Loucy (cell line): ENCODE measurements around the gene PNPLA6.

ENCODE experiments used
- EZH2phosphoT487 ChIP-seq: fragments of 200-600 bp; IDR thresholded peaks from 2 replicates; pipeline ENCODE4 v1.6.1; 2018; ENCODE audit warnings: antibody characterized with exemption, mild to moderate bottlenecking, moderate library complexity, borderline replicate concordance
- TF ChIP-seq, protein P1 (sequence below): fragments of 200-600 bp; sonication (generic); conservative IDR thresholded peaks from 2 replicates; pipeline ENCODE4 v1.5.1; 2014; ENCODE audit warnings: mild to moderate bottlenecking, antibody characterized with exemption, low read length

DNA sequence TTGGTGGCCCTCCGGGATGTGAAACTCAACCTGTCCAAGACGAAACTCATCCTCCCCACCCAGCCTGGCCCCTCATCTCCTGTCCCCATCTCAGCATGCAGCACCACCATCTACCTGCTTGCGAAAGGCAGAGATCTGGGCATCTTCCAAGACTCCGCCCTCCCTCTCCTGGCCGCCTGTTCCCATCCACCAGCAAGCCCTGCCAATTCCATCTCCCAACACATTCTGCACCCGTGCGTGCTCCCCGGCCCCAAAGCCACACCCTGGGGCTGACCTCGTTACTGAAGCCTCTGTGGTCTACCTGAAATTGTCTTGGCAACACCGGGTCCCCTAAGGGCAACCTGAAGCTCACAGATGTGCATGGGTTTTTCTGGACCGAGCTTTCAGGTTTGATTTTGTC is 46.9 kb downstream of the PNPLA6 start:
- TF ChIP-seq, protein P1, sequence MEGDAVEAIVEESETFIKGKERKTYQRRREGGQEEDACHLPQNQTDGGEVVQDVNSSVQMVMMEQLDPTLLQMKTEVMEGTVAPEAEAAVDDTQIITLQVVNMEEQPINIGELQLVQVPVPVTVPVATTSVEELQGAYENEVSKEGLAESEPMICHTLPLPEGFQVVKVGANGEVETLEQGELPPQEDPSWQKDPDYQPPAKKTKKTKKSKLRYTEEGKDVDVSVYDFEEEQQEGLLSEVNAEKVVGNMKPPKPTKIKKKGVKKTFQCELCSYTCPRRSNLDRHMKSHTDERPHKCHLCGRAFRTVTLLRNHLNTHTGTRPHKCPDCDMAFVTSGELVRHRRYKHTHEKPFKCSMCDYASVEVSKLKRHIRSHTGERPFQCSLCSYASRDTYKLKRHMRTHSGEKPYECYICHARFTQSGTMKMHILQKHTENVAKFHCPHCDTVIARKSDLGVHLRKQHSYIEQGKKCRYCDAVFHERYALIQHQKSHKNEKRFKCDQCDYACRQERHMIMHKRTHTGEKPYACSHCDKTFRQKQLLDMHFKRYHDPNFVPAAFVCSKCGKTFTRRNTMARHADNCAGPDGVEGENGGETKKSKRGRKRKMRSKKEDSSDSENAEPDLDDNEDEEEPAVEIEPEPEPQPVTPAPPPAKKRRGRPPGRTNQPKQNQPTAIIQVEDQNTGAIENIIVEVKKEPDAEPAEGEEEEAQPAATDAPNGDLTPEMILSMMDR, result no peak
- no peak for TF ChIP-seq EZH2phosphoT487
